Effector CD4-positive, alpha-beta T cell (primary cell): ENCODE measurements around the gene TCF21.
"Not testable (repeated sequence)": the region's sequence is repeated elsewhere in the genome, so short reads cannot be mapped to it uniquely, and the experiment has no call there.

Source experiments
- DNase-seq: peaks from one replicate; pipeline ENCODE4 v3.0.0-alpha.2; 2020

The TCF21 gene

DNA sequence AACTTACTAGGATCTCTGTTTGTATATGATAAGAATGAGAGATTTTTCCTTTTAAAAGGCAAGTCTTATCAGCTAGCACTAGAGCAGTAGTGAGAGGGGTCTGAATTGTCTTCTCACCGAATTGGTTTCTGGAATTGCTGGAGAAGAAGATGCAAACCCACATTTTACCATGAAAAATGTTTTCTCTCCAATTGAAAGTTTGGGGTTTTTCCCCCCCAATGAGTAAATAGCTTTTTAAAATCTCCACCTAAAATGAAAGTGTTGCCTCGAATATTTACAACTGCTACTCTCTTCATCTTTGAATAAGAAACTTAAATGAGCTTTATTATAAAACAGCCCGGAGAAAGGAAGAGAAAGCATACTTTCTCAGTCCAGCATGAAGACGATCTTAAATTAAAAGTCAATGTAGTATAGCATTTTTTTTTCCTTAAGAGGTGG, 1.8 kb downstream of the TCF21 start:
- DNase-seq: no peak

GRCh38 chr6:133891149-133891926, 2.4 kb downstream of the TCF21 start:
- DNase-seq: no peak

DNA sequence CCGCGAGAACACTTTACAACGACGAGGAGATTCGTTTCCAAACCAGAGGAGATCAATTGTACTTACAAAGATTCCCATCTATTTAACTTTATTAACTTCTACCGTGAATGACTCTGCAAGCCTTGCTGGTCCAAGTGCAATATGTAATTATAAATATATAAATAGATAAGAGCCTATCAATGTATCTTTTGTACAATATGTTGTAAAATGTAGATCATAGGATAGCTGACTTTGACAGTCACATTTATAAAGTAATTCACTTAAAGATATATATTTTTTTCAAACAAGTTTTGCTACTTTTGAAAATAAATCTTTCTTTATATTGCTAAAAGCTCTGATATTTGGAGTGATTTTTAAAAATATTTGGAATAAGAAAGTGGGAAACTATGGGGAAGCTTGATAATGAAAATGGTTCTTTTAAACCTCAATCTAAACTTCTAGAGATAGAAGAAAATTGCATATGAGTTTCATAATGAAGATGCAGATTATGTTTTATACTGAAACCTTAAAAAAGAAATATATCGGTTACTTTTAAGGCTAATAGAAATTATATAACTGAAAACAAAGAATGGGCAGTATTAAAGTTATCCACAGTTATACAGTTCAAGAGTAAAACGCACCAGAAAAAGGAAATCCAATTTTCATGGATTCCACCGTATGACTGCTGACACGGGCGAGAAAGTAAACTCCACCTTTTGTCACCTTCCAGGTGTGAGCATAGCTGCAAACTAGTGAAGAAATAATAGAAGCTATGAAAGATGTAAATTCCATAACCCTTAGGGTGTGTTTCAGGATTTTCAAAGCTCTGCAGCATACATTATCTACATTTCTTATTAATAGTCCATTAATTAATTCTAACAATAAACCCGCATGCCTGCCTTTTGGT, 3.3 kb downstream of the TCF21 start:
- DNase-seq: no peak

DNA sequence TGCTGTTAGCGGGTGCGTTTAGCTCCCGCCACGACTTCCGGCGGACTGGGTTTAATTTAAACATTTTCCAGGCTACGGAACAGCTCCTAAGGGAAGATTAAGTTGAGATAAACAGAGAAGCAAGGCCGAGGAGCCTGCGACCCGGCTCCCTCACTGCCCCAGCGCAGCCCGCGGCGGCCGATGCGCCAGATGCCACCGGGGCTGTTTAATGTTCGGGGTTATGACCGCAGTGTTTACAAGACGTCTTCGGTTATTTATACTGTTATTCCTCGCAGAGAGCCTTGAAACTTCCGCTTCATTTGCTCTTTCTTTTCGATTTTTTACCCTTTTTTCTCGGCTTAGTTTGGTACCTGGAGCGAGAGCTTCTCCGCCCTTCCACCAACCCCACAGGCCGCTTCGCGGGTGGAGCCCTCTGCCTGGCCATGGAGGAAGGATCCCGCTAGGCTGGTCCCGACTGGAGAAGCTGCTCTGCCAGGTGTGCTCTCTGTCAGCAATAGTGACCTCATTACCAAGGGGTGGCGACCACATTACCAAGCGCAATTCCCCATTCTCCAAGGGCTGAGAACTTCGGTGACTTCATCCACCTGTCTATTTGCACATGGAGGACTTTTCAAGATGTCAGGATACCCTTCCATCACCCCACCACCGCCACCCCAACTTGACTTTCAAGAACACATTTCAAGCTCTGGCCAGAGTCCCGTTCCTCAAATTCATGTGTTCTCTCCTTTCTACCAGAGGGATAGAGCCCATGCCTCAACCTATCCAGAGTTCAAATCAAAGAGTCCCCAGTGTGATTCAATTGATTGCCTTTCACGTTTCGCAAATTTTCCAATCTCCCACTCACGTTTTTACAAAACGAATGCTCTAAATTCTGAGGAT, 4.1 kb downstream of the TCF21 start:
- no peak for DNase-seq

DNA sequence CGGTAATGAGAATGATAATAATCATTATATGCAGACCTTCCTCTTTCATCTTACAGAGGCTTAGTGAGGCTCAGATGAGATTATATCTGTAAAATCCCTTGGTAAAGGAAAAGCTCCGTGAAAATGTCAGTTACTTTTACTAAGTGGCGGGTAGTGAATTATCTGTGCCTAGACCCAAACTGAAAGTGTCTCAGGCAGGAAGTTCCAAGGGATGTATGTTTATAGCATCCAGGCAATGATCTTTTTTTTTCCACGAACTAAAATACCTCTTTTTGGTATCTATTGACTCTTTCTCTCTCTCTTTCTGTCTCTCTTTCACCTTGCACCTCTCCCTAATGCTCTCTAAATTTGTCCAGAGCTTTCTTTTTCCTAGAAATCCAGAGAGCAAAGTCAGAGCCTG, 5.0 kb downstream of the TCF21 start:
- DNase-seq: no peak

- DNase-seq: no peak
Measured at GRCh38 chr6:133894369-133894768, 5.5 kb downstream of the TCF21 start.

GRCh38 chr6:133894795-133895358, 6.0 kb downstream of the TCF21 start:
- no peak for DNase-seq

DNA sequence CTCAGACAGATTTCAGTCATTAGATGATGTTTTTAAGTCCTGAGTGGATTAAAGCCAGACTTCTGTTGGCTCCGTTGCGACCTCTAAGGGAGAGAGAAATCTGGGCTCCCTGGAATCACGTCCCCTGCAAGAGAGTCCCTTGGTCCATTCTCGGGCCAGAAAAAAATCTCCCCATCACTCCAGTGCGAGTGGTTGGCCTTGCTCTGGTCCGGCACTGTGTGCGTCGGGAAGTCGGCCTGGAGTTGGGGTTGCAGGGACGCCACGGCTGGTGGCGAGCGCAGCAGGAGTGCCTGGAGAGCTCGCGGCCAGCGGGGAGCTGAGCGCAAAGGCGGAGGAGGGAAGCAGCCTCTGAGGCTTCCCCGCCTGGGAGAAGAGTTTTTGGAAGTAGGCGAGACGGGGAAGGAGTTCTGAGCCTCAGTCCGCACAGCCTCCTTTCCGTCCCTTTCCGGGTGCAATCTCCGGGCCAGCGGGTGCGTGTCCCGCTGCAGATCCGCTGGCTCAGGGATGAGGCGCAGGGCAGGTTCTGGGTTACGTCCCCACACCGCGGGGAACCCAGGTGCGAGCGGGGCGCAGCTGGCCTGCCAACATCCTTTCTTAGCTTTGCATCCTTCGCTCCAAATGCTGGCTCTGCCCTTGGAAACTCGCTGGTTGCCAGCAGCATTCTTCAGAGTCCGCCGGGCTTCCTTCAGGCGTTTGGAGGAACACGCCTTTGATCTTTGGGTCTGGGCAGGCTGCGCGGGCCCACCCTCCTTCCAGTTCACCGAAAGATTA, 6.8 kb downstream of the TCF21 start:
- DNase-seq: no peak

- DNase-seq: no peak
Measured at GRCh38 chr6:133896344-133896721, 7.4 kb downstream of the TCF21 start.

GRCh38 chr6:133898263-133898662, 9.3 kb downstream of the TCF21 start:
- no peak for DNase-seq

DNA sequence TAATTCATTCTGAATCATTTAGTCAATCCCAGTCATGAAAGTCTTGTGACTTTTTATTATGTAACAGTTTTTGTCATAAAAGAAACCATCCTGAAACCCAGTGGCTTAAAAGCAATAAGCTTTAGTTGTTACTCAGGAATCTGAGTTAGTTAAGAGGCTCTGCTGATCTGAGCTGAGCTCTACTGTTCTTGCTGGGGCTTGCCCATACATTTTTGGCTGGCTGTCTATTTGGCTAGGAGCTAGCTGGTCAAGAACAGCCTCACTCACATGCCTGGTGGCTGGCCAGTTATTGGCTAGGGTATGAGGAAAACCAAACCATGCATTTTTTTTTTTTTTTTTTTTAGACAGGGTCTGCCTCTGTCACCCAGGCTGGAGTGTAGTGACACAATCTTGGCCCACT, 10.6 kb downstream of the TCF21 start:
- DNase-seq: no peak

DNA sequence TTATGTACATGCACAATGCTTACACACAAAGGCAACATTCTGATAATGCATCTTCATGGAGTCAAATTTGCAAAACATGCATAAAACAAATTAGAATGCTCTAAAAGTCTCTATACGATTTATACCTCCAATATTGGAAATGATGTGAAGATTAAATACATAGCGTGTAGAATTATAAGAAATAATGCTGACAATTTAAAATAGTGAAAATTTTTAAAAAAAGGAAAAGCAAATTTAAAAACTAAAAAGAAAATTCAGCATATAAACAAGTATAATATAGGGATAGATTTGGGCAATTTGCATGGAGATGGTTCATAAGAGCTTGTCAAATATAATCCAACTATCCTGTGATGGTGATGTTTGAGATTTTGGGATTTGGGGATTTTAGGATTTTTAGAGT, 14.9 kb downstream of the TCF21 start:
- DNase-seq: no peak

GRCh38 chr6:133906050-133906449, 17.1 kb downstream of the TCF21 start:
- no peak for DNase-seq

DNA sequence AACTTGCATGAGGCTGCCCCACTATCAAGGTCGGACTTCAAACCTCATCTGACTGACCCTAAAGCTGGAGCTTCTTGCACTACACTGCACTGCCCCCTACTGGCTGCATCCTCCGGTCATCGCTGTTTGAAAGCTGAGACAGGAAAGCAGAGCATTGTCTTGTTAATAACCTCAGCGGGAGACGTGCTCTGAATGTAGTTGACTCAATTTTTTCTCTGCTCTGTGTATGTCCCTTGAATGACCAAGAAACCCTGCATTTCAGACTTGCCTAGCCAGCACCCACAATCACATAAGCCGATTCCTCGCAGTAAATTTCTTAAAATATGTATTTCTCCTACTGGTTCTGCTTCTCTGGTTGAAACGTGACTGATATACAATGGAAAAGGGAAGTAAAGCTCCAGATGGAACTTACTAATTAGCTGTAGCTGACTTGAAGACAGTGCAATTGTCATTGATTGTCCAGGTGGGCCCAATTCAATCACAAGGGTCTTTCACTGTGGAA, 27.8 kb downstream of the TCF21 start:
- DNase-seq: peak; percentile 60

DNA sequence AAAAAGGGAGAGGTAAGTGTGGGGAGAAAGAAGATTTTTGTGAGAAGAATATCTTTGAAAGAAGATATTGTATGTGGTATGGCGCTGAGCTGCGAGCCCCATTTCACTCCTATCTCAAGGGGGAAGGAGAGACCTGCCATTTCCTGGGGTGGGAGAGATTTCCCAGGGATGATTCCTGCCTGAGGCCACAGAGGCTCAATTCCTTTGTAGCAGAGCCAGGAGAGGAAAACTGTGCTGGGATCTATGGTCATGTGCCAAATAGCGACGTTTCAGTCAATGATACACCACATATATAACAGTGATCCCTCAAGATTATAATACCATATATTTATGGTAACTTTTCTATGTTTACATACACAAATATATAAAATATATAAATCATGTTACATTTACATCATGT, 28.9 kb downstream of the TCF21 start:
- no peak for DNase-seq

GRCh38 chr6:133918208-133918930, 29.5 kb downstream of the TCF21 start:
- no peak for DNase-seq

DNA sequence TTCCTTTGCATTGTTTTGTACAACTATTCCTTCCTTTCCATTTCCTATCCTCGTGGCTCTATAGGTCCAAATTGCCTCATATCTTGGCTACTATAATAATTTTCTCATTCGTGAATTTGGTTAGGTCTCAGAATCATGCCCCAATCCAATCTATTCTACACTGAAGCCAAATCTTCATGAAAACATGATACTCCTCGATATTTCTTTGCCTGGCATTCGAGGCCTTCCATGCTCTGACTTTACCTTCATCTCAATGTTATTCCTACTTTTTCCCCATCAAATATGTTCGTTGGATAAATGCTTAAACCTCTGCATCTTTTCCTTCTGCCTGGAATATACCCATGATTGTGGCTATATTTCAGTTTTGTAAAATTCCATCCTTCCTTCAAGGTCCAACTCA, 30.4 kb downstream of the TCF21 start:
- no peak for DNase-seq

- DNase-seq: peak; percentile 50
Measured at GRCh38 chr6:133921249-133921859, 32.4 kb downstream of the TCF21 start.

DNA sequence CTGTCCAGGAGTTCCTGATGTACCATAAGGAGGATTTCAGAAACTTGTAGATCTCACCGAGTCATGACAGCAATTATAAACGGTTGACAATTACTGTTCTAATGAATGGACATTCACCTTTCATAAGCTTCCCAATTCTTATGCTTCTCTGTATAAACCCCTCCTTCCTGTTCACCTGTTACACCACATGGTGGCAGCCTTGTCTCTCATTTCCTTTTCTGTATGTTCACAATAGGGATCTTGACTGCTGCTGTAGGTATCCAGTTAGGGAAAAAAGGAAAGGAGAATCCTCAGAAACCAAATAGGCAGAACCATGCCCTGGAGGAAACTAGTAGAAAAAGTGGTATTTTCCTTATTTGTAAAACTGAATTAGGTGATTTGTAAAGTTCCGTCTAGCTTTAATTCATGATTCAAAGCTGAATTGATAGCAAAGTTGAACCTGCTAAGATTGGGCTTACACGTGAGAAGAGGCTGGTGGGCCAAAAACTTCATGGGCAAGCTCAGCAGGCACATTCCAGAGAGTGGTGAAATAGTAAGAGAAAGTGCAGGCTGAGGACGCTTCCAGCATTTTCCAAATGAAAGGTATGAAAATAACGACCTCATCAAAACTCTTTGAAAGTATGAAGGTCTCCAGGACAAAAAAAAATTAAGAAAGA, 35.2 kb downstream of the TCF21 start:
- peak; percentile 37 for DNase-seq

GRCh38 chr6:133931221-133931620, 42.3 kb downstream of the TCF21 start:
- not testable (repeated sequence) for DNase-seq
